C4-2B (cell line): ENCODE results near the gene DLGAP1.

ENCODE experiments used
- H3K27ac ChIP-seq: fragments of 450-650 bp; 2 replicates; pipeline ENCODE4 v1.5.1; 2017
- ZFX ChIP-seq: fragments of 450-650 bp; IDR thresholded peaks from 2 replicates; pipeline ENCODE4 v1.6.1; 2017
- TF ChIP-seq, protein P1 (sequence below): fragments of 450-650 bp; conservative IDR thresholded peaks from 2 replicates; pipeline ENCODE4 v1.5.1; 2017; ENCODE audit warnings: mild to moderate bottlenecking

DLGAP1 gene

DNA sequence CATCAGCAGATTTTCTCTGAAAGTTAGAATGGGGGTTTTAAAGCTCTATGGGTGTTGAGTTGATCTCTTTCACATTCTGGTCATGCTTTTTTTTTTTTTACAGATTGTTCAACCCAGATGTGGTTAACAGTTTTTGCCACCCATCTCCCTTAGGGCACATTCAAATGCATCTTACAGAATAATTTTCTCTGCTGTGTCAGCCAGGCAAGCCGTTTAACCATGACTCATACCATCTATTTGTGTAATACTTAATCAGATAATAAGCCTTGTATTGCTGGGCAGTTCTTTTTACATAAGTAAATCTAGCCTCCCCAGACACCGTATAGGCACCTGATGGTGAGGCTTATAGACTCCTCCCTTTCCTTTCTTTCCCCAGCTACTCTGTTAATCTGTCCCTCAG lies 943.1 kb downstream of the DLGAP1 start:
- no peak for TF ChIP-seq ZFX
- H3K27ac ChIP-seq: no peak overlapping the region

DNA sequence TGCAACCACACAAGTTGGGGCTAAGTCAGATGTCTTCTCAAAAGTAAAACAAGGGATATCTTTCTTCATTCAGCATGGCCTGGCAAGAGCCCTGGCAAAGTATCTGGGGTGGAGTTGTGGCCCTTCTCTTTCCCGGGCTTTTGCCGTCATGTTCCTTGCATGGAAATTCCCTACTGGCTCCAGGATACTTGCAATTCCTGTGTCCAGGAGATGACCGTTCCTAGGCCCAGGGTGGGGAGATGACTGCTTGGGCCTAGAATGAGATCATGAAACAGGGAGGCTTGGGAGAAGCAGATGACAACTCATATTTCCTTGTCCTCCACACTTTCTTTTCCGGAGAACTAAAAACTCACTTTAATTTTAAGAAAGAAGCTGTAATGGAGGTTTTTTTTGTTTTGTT lies 944.2 kb downstream of the DLGAP1 start:
- no peak overlapping the region for H3K27ac ChIP-seq
- no peak for TF ChIP-seq ZFX
- TF ChIP-seq, protein P1, sequence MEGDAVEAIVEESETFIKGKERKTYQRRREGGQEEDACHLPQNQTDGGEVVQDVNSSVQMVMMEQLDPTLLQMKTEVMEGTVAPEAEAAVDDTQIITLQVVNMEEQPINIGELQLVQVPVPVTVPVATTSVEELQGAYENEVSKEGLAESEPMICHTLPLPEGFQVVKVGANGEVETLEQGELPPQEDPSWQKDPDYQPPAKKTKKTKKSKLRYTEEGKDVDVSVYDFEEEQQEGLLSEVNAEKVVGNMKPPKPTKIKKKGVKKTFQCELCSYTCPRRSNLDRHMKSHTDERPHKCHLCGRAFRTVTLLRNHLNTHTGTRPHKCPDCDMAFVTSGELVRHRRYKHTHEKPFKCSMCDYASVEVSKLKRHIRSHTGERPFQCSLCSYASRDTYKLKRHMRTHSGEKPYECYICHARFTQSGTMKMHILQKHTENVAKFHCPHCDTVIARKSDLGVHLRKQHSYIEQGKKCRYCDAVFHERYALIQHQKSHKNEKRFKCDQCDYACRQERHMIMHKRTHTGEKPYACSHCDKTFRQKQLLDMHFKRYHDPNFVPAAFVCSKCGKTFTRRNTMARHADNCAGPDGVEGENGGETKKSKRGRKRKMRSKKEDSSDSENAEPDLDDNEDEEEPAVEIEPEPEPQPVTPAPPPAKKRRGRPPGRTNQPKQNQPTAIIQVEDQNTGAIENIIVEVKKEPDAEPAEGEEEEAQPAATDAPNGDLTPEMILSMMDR: no peak

DNA sequence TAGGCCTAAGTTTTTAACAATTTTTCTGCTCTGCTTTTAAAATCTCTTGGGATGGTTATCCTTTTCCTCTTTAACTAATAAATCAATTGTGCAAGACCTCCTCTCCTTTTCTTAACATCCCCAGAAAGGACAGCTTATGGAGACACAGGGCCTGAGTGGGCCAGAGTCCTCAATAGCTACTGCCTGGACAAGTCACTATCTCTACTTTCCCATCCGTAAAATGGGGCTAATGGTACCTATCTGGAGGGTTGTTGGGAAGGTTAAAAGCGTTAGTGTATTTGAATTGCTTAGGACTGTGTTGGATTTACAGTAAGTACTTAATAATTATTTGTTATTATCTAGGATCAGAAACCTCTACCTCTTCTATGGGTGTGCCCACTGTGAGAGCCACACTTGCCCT lies 945.1 kb downstream of the DLGAP1 start:
- H3K27ac ChIP-seq: no peak overlapping the region
- TF ChIP-seq, protein P1: no peak
- no peak for TF ChIP-seq ZFX

DNA sequence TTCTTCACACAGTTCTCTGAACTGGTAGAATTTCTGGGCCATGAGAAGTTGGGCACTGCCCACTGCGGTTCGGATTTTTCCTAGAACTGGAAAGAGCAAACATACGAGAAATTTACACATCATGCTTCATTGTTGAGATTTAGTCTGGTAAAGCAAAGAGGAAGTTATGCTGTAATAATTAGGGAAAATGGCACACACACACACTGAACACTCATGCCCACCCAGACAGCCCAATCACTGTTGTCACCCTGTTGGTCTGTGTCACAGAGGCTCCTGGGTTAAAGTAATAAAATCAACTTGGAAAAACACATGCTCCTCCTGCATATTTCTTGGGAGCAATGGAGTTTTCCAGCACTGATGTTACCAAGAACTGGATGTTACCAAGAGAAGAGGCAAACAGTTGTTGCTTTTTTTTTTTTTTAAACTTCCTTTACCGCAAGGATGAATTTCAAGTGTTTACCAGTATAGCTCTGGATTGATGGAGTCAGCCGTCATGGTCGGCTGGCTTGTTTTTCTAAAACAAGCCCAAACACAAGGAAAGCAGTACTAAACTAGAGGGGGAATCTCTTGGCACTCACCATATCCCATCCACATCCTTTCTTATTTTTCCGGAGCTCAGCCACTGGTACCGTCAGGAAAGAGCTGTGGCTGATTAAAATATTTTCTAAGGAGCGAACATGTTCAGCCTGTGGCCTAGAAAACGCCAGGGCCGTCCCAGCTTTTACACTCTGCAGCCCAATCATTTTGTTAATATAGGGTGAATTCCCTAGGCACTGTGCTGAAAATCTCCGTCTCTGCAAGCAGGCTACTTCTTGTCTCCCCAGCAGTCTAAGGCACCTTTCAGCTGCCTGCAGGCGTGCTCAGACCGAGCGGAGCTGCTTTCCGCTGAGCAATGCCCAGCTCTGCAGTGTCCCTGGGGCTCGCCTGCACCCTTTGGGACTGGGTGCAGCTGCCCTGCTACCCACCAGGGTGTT lies 946.2 kb downstream of the DLGAP1 start:
- H3K27ac ChIP-seq: no peak overlapping the region
- TF ChIP-seq ZFX: no peak
- TF ChIP-seq, protein P1: no peak

DNA sequence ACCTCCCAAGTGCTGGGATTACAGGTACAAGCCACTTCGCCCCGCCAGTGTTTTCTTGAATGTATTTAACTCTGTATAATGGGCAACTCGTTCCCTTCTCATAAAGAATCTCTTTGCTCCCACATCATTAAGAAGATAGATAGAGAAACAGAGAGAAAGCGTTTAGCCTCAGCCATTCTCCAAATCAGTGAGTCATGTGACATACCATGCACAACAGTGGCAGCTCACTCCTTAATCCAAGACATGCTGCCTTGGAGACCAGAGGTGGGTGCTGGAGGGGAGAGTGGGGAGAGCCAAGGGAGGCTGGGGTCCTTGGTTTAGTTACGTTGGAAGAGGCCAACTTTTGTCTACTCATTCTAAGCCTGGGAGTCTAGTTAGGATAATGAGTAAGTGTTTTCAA lies 950.5 kb downstream of the DLGAP1 start:
- no peak overlapping the region for H3K27ac ChIP-seq
- TF ChIP-seq, protein P1: no peak
- no peak for TF ChIP-seq ZFX

DNA sequence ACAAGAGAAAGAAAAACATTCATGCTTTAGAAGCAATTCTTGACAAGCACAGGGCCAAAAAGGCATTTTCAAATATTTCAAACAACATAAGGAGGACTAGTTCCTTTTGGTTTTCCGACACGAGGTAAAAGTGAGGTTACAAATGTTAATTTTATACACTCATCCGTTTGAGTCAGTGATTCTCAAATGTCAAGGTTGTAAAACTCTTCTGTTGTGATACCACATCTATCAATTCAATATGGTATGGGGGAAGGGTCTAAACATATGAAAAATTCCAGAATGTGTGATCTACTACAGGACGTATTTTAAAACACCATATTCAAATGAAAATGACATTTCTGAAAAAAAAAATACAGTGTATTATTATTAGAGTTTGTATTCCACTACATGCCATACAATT lies 952.5 kb downstream of the DLGAP1 start:
- no peak overlapping the region for H3K27ac ChIP-seq
- TF ChIP-seq, protein P1: no peak
- TF ChIP-seq ZFX: no peak

DNA sequence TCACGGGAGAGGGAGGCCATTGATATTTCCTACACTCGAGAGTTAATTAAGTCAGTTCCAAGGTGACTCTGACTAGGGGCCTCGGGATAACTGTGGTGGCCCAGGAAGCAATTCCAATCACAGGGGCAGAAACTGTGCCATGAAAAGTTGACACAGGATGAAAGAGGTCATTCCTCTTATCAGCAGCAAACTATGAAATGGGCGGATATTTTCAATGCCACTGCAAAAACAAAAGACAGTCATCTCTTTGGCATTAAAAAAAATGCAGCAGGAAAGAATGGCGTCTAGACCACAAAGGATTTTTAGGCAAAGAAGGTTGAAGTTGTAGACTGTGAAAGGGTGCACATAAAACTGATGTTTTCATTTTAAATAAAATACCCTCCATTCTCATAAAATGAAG lies 955.1 kb downstream of the DLGAP1 start:
- no peak overlapping the region for H3K27ac ChIP-seq

More for the DNA sequence above, 955.1 kb downstream of the DLGAP1 start:
- TF ChIP-seq ZFX: no peak
- TF ChIP-seq, protein P1: no peak
